ENCODE measurements around the gene MCRIP1.

MCRIP1 gene

DNA sequence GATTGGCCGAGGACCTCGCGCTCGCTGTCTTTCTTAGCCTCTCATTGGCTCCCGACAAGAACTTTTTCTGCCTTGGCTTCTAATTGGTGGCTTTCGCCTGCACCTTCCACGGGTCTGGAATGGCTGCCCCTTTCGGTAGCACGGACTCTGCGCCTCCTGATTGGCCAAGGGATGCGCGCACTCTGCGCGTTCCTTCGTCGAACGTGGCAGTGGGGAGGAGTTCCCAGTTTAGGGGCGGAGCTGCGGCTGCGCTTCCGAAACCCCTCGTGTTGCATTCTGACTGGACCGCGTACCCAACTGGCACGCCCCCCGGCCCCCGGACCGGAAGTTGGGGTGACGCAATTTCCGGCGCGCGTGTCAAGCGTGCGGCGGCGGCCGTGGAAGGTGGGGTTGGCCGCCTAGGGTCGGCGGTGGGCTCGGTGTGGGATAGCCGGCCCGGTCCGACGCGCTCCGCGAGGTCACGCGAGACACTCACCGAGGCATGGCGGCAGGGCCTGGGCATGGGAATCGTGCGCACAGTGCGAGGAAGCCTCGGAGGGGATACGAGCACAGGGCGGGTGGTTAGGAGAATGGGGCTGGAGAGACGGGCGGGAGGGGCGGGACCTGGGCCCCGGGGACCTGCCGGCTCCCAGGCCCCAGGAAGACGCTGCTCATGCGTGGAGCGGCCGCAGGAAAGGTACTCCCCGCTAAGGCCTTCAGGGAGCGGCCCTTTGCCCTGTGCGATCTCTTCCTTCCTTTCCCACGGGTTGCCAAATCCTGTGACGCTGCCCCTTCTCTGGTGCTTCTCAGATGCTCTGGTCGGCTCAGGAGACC is 27.9 kb upstream of the MCRIP1 start:
- DNase-seq, result peak; percentile 99

DNA sequence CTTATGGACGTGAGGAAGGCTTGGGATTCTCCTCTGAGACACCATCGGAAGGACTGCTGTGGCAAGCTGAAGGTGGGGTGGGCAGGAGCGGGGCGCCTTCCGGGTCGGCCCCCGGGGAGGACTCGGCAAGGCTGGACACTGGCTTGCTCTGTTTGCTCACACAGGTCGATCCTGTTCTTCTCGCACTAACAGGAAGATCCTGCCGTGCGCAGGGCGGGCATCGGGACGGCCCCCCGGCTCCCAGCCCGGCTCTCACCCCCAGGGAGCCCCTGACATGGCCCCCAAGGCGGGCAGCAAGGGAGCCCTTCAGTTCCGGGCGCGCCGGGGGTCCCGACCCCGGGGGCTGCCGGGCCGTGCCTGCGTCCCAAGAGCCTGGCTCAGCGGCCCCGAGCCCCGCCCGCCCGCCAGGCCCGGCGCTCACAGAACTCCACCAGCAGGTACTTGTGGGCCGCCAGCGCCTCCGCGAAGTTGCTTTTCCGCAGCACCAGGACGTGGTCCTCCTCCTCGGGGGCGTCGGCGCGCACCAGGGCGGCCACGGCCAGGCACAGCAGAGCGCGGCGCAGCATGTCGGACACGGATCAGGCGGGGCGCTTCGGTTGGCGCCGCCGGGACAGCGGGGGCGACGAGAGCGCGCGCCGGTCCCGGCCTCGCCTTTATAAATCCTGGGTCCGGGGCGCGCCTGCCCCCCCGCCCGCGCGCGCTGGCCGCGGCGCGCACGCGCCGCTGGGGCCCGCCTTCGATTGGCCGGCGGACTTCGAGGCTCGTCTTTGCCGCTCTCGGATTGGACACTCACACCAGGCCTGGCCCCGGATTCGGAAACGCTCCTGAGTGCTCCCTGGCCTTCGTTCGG is 27.0 kb upstream of the MCRIP1 start, which contains the start of gene P4HB:
Gene P4HB (minus strand): TSS at position 630 of the 850 bp plus-strand sequence. CDS start 64 bp downstream, at position 566.
- no peak for DNase-seq

DNA sequence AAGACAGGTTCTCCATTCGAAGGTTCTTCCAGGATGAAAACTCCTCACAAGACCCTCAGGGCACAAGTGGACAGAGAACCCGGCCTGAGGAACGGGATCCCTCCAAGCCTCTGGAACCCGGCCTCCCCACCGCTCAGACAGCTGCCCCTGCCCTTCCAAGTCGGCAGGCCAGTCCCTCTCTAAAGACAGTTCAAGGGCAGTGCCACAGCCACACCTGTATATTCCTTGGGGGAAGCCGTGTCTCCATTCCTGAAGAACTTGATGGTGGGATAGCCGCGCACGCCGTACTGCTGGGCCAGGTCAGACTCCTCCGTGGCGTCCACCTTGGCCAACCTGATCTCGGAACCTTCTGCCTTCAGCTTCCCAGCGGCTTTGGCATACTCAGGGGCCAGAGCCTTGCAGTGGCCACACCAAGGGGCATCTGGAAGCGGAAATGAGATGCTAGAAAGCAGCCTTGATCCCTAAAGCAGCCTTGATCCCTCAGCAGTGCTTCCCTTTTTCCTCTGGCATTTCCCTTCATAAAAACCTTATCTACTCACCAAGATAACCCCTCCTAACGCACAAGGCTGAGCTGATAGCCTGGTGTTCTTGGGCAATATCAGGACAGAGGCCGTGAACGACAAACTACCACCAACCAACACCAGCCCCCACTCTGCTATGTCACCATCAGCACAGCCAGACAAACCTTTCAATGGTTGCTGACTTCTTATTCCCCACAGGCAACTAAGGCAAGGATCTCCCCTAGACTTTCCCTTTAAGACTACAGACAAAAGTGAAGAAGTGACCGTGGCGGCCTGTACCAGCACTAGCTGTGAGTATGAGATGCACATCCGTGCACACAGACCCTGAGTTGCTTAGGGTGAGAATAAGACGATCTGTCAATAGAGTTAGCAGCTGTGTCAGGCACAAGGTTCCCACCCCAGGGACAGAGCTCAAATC is 26.1 kb upstream of the MCRIP1 start:
- no peak for DNase-seq

DNA sequence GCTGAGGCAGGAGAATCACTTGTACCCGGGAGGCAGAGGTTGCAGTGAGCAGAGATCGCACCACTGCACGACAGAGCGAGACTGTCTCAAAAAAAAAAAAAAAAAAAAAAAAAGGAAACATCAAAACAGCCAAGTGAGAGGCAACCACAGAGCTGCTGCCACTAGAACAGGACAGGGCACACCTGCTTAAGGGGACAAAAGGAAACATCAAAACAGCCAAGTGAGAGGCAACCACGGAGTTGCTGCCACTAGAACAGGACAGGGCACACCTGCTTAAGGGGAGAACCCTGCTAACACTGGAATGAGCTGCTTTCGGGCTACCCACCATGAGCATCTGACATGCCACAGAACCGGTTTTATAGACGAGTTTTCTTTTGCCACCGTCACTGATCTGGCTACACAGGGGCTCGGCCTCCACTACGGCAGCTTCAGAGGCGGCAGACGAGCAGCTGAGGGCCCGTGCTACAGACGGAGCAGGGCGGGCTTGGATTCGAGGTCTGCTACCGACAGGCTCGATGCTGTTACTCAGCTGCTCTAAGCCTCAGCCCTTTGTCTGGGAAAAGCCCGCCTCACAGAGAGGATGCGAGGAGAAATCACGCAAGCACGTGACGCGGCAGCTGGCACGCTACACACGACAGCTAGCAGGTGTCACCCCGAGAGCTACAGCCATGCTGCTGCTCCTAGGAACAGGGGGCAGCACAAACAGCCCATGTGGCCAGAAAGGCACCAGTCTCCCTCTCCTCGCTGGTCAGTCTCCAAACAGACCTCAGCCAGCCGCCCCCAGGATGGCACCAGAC is 25.3 kb upstream of the MCRIP1 start:
- no peak for DNase-seq

DNA sequence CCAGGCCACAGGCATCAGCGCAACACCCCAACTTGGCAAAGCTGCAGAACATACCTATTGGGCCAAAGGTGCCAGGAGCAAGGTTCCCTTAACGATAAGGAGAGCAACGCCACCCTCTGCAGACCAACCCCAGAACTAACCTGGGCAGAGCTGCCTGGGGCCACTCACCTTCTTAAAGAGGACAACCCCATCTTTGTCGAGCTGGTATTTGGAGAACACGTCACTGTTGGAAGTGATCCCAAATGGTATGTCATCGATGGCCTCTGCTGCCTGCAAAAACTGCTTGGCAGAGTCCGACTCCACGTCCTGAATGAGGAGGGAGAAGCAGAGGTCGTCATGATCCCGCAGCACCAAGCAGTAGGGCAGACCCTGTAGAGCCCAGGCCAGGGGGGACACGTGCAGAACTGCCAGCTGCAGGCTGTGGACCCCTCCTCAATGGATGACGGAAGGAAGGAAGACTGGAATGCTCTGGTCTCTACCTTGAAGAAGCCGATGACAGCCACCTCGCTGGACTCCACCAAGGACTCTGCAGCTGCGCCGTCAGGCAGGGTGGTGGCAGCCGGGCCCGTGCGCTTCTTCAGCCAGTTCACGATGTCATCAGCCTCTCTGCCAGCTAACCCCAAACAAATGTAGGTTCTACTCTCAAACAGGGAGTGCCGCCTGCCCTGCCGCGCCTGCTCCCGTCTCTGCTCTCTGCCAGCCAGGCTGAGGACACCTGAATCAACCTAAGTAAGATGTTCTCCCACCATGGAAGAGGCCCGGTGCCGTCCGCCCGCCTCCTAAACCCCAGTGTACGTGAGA is 22.1 kb upstream of the MCRIP1 start:
- no peak for DNase-seq

DNA sequence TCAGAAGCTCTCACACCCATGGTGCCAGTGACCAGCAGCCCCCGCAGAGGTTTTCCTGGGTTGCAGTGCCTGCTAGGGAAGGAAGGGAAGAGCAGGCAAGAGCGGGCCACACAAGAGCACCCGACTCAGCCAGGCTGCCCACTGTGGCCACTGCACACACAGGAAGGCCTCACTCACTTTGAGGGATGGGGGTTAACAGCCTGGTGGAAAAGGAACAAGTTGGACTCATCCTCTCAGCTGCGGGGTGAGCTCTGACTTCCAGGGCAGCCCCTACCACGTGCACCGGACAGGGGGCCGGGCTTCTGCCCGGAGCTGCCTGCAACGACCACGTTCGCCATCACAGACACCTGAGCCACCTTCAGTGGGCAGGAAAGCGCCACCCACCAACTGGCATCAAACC is 19.1 kb upstream of the MCRIP1 start:
- no peak for DNase-seq

DNA sequence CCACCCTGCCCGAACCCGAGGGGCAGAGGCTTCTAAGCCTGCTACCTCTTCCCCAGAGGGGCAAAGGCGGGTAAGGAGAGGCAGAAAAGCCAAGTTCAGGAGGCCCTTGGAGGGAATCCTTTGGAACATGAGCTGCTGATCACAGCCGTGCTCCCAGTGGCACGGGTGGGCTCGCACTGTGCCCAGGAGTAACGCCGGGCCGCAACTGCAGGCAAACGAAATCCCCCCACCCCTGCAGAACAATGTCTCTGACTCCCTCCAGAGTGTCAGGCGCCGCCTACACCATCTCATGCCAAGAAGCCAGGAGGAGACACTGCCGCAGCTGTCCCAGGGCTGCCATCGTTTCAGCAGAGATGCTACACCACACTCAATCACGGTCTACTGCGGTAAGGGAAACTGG is 18.3 kb upstream of the MCRIP1 start:
- no peak for DNase-seq

DNA sequence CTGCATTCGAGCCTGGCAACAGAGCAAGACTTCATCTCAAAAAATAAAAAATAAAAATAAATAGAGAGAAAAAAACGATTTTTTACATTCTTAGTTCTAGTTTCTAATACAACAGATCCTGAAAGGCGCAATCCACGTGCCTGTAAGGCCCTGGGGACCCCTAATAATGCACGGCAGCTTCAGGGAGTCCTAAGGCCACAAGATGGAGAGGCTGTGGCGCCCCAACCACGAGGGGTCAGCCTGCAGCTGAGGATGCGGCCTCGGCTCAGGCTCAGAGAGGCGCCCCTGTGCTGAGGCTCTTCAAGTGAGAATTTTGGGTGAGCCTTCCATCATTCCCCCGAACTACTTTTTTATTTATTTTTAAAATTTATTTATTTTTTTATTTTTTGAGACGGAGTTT is 16.4 kb upstream of the MCRIP1 start:
- DNase-seq, result no peak

DNA sequence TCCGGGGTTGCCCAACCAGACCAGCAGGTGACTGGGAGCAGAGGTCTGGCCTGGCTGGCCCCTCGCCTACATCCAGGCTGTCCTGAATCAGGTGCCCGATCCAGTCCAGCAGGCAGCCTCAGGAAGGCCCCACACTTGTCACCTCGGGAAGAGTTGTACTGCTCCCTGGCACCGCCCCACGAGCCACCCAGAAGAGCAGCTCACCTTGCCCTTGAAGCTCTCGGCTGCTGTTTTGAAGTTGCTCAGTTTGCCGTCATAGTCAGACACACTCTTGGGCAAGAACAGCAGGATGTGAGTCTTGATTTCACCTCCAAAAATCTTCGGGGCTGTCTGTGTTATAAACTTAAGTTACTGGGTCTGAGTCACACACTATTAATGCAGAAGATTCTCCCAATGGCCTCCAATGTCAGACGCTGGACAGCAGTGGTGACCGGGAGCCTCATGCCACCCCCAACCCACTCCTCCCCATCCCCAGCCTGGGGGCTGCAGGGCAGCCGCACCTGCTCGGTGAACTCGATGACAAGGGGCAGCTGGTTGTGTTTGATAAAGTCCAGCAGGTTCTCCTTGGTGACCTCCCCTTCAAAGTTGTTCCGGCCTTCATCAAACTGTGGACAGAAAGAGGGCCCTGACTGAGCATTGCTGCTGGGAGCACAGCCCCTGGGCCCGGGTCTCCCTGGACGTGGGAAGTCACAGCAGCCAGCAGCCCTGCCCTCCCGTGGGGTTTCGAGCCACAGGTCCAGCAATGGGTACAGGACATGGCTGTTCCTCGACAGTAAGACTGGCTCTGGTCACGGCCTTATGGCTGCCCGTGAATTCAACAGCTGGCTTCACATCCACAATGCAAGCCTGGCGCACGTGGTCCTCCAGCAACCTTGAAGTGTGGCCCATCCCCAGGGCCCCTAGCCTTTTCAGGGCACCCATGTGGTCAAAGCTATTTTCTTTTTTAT is 13.9 kb upstream of the MCRIP1 start:
- no peak for DNase-seq

DNA sequence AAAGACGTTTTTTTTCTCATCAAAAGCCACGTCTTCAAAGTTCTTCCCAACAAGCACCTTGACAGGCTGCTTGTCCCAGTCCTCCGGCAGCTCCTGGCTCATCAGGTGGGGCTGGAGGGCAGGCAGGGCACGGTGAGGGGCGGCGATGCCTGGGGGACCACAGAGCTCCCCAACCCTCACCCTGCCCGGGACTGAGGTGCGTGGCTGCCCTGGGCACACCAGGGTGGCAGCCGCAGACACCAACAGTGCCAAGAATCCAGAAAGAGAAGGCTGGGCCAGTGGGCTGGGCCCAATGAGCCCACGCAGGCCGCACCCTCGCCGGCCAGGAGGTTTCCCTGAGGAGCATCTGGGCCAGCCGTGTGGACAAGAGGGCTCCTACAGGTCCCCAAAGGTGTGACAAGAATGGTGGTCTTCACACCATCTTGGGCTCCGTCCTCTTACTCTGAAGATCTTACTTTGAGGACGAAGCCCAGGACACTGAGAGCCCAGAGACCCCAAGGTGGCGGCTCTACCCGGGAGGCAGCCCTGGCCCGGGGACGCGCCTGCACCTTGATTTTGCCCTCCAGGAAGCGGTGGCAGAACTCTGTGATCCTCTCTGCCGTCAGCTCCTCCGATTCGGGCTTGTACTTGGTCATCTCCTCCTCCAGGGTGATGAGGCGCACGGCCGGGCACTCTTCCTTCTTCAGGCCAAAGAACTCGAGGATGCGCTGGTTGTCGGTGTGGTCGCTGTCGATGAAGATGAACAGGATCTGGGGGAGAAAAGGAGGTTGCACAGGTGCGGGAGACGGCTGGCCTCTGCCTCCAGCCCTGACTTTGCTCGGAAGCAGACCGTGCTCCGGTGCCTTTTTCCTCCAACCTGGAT is 13.0 kb upstream of the MCRIP1 start:
- DNase-seq, result no peak

DNA sequence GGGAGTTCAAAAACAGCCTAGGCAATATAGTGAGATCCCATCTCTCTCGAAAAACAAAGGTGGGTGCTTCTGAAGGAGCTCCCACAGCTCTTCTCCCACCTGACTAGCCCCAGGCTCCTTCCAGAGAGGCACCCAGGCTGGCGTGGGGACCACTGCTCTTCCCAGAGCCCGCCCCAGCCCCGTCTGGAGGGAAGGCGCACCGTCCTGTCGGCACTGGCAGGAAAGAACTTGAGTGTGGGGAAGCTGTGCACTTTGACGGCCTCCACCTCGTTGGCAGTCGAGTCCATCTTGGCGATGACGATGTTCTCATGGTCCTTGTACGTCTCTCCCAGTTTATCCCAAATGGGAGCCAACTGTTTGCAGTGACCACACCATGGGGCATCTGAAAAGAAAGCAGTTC is 12.3 kb upstream of the MCRIP1 start:
- DNase-seq, result no peak

DNA sequence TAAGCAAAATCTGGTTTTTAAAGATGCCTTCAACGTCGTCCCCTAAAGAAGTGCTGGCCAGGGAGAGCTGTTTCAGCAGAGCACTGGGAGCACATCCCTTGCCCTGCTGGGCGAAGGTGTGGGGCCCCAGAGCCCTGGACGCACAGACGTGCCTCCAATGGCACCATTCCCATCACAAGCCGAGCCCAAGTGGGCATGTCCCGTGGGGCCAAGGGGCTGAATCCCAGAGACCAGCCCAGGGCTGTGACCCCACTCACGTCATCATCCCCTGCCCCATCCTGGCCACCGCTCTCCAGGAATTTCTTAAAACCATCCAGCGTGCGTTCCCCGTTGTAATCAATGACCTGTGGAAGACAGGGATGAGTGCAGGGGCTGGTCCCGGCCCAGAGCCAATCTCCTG is 11.8 kb upstream of the MCRIP1 start:
- DNase-seq, result no peak

DNA sequence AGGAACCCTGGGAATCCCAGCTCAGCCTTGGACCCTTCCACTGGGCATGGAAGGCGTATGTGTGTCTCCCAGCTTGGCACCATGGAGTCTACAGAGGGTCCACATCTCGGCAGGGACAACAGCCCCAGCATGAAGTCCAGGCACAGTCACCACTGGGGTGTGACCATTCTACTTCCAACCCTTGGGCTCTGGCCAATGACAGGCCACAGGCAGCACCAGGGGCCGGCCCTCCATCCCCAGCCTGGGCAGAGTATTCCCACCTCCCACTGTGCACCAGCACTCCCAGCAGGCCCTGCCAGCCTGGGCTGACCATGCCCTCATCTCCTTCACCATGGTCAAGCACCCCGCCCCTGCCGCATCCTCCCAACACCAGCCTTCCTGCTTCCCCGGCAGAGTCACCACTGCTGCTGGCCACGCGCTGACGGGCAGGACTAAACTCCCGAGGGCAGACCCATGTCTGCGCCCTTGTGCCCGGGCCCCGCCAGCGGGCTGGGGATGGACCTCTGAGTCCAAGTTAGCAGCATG is 11.3 kb upstream of the MCRIP1 start:
- no peak for DNase-seq

DNA sequence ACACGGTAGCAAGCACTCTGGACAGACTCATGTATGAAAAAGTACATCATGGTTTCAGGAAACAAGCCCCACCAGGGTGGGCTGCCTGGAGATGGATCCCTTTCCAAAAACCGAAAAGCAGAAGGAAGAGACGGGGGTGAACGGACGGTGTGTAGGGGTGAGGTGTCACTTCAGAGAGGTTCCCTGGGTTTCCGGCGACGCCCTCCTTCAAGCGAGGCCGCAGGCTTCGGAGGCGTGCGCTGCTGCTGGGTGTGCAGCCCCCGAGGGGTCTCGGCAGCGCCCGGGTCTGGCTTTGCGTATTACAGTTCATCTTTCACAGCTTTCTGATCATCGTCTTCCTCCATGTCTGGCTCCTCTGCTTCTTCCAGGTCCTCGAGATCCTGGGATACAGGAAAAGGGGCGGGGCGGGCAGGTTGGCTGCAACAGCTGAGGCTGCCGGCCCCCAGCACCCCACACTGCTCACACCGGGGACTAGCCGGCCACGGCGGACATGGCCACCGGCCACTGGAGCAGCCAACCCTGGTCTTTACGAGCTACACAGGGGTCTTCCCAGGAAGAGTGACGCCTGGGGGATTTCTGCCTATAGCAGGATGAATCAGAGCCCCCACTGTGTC is 10.7 kb upstream of the MCRIP1 start:
- no peak for DNase-seq

DNA sequence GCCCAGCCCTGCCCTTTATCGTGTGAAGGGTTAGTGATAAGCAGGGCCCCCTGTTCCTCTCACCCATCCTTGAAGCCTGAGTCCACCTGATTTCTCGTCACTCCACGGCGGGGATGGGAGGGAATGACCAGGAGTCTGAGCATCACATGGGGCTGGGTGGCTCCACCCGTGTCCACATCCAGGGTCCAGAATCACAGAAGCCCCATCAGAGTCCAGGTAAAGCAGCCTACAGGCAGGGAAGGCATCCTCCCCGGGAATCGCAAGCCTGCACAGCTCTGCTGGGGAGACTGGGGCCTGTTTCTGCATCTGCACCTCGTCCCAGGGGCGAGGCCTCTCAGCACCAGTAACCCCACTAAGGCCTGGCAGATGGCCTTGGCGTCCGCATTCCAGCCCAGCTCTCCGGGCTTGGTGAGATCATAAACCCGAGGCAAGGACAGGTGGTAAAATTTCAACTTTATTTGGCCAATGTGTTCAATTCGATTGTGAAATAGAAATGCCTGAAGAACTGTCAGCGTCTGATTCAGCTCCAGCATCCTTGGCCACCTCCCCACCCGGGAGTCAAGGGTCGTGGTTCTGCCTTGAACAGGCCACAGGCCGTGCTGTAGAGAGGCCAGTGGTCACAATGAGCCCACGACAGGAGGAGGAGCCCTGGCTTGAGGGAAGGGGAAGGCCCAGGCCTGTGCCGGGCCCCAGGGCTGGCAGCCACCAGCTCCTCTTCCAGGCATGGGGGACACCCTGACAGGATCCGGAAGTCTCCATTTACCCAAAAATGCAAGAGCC is 9.8 kb upstream of the MCRIP1 start:
- DNase-seq, result no peak

DNA sequence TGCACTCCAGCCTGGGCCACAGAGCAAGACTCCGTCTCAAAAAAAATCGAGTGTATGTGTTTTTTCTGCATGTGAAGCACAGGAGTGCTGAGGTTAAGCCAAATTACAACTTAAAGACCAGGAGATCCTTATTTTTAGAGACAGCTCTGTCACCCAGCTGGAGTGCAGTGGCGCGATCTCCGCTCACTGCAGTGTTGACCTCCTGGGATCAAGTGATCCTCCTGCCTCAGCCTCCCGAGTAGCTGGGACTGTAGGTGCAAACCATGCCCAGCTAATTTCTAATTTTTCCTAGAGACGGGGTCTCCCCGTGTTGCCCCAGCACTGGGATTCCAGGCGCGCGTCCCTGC is 9.3 kb upstream of the MCRIP1 start:
- no peak for DNase-seq

DNA sequence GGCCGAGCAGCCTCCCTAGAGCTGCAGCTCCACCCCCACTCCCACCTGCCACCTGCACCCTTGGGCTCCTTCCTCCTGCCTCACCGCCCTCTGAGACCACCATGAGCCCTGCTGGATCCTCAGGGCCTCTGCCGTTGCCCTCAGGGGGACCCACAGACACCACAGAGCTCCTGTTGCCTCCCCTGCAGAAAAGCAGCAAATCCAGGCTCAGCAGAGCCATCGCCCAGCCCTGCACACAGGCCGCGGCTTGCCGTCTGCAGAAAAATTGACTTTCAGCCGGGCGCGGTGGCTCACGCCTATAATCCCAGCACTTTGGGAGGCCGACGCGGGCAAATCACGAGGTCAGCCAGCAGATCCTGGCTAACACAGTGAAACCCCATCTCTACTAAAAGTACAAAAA is 8.8 kb upstream of the MCRIP1 start:
- no peak for DNase-seq

Data from stimulated activated CD4-positive, alpha-beta T cell treated with anti-CD3 and anti-CD28 coated beads, Interleukin-1b, Interleukin-23, amount 100 ng/mL, for 48 hours (primary cell).